Neural cell (in vitro differentiated cells): ENCODE measurements around the gene GPR65. TPM values are rescaled to one million over a fixed set of nuclear protein-coding genes. Genes with fewer than 3 reads are reported as not detected.

Source experiments
- H2AFZ ChIP-seq: fragments of 200-600, 300-800 bp; sonication (generic), shearing (Covaris generic); 2 replicates; pipeline ENCODE4 v1.6.0; 2014; ENCODE audit warnings: low read depth, mild to moderate bottlenecking, antibody characterized with exemption, low read length, moderate library complexity
- H3F3A ChIP-seq: fragments of 200-600 bp; shearing (Covaris generic); 2 replicates; pipeline ENCODE4 v1.6.1; 2016; ENCODE audit warnings: mild to moderate bottlenecking, moderate library complexity, mixed read lengths, antibody characterized with exemption, low read length; ENCODE audit not compliant: insufficient read depth, poor library complexity, severe bottlenecking
- H3K27ac ChIP-seq: fragments of 200-600, 300-800 bp; sonication (generic), shearing (Covaris generic); 2 replicates; pipeline ENCODE4 v1.5.1; 2014; ENCODE audit warnings: mild to moderate bottlenecking, low read length, moderate library complexity
- H3K27me3 ChIP-seq: fragments of 300-800, 200-600 bp; sonication (generic), shearing (Covaris generic); 2 replicates; pipeline ENCODE4 v1.6.0; 2014; ENCODE audit warnings: mild to moderate bottlenecking, low read depth, low read length, moderate library complexity; ENCODE audit not compliant: insufficient read depth
- H3K36me3 ChIP-seq: fragments of 300-800, 200-600 bp; sonication (generic), shearing (Covaris generic); 2 replicates; pipeline ENCODE4 v1.5.1; 2014; ENCODE audit warnings: mild to moderate bottlenecking, antibody characterized with exemption, low read length, moderate library complexity; ENCODE audit not compliant: insufficient read depth
- H3K4me2 ChIP-seq: fragments of 300-800, 200-600 bp; sonication (generic), shearing (Covaris generic); 2 replicates; pipeline ENCODE4 v1.6.0; 2014; ENCODE audit warnings: mild to moderate bottlenecking, low read length
- H3K4me3 ChIP-seq: fragments of 300-800, 200-600 bp; sonication (generic), shearing (Covaris generic); 2 replicates; pipeline ENCODE4 v1.5.1; 2014; ENCODE audit warnings: mild to moderate bottlenecking, low read length, moderate library complexity
- H3K79me2 ChIP-seq: fragments of 200-600 bp; shearing (Covaris generic); replicated peaks from 2 replicates; pipeline ENCODE4 v1.6.0; 2014; ENCODE audit warnings: mild to moderate bottlenecking, low read length, moderate library complexity; ENCODE audit not compliant: insufficient read depth
- H3K9ac ChIP-seq: fragments of 300-800, 200-600 bp; sonication (generic), shearing (Covaris generic); 2 replicates; pipeline ENCODE4 v1.6.1; 2016; ENCODE audit warnings: mild to moderate bottlenecking, low read length, mixed read lengths
- H3K9me2 ChIP-seq: fragments of 200-600 bp; shearing (Covaris generic); 2 replicates; pipeline ENCODE4 v1.6.1; 2016; ENCODE audit warnings: mild to moderate bottlenecking, low read length, mixed read lengths; ENCODE audit not compliant: insufficient read depth
- H3K9me3 ChIP-seq: fragments of 200-600, 300-800 bp; sonication (generic), shearing (Covaris generic); 2 replicates; pipeline ENCODE4 v1.6.1; 2016; ENCODE audit warnings: mild to moderate bottlenecking, mixed run types, low read length, moderate library complexity, mixed read lengths
- H4K20me1 ChIP-seq: fragments of 200-600 bp; shearing (Covaris generic); 2 replicates; pipeline ENCODE4 v1.6.1; 2016; ENCODE audit warnings: mild to moderate bottlenecking, mixed run types; ENCODE audit not compliant: insufficient read depth
- EP300 ChIP-seq: fragments of 450-650 bp; conservative IDR thresholded peaks from 2 replicates; pipeline ENCODE4 v1.6.1; 2014; ENCODE audit warnings: antibody characterized with exemption, mild to moderate bottlenecking, moderate library complexity; ENCODE audit not compliant: poor library complexity, severe bottlenecking
- EZH2 ChIP-seq: fragments of 200-600, 300-800 bp; shearing (Covaris generic), sonication (generic); IDR thresholded peaks from 2 replicates; pipeline ENCODE4 v1.6.1; 2014; ENCODE audit warnings: antibody characterized with exemption, low read length, borderline replicate concordance, mild to moderate bottlenecking; ENCODE audit not compliant: insufficient read depth, poor library complexity, severe bottlenecking
- MXI1 ChIP-seq: fragments of 450-650 bp; conservative IDR thresholded peaks from 2 replicates; pipeline ENCODE4 v1.6.1; 2014; ENCODE audit warnings: antibody characterized with exemption, mild to moderate bottlenecking; ENCODE audit not compliant: poor library complexity, severe bottlenecking
- POLR2AphosphoS5 ChIP-seq: IDR thresholded peaks from 2 replicates; pipeline ENCODE4 v1.6.1; 2012
- RAD21 ChIP-seq: fragments of 450-650 bp; conservative IDR thresholded peaks from 2 replicates; pipeline ENCODE4 v1.6.1; 2014; ENCODE audit warnings: antibody characterized with exemption, mild to moderate bottlenecking, moderate library complexity
- SMC3 ChIP-seq: fragments of 450-650 bp; conservative IDR thresholded peaks from 2 replicates; pipeline ENCODE4 v1.6.1; 2014; ENCODE audit warnings: antibody characterized with exemption, mild to moderate bottlenecking, moderate library complexity; ENCODE audit not compliant: poor library complexity
- TAF1 ChIP-seq: IDR thresholded peaks from 2 replicates; pipeline ENCODE4 v1.6.1; 2012; ENCODE audit warnings: low read depth
- polyA plus RNA-seq: library from polyadenylated mRNA; depleted of rRNA; stranded (reverse); fragments of >200 nt; gene quantifications from 2 replicates; pipeline ENCODE4 v1.2.3, GENCODE V29; 2014
- TF ChIP-seq, protein P1 (sequence below): fragments of 450-650 bp; IDR thresholded peaks from 2 replicates; pipeline ENCODE4 v1.5.1; 2014; ENCODE audit warnings: antibody characterized with exemption, mild to moderate bottlenecking, moderate library complexity; ENCODE audit not compliant: poor library complexity, severe bottlenecking
- TF ChIP-seq, protein P2 (sequence below): IDR thresholded peaks from 2 replicates; pipeline ENCODE4 v1.6.1; 2012; ENCODE audit warnings: borderline replicate concordance

GPR65 gene
- polyA plus RNA-seq, 1 donor from 2014 or later = not detected

- TF ChIP-seq RAD21 = no peak
- TF ChIP-seq TAF1 = no peak
- TF ChIP-seq EP300 = no peak
- TF ChIP-seq, protein P1, sequence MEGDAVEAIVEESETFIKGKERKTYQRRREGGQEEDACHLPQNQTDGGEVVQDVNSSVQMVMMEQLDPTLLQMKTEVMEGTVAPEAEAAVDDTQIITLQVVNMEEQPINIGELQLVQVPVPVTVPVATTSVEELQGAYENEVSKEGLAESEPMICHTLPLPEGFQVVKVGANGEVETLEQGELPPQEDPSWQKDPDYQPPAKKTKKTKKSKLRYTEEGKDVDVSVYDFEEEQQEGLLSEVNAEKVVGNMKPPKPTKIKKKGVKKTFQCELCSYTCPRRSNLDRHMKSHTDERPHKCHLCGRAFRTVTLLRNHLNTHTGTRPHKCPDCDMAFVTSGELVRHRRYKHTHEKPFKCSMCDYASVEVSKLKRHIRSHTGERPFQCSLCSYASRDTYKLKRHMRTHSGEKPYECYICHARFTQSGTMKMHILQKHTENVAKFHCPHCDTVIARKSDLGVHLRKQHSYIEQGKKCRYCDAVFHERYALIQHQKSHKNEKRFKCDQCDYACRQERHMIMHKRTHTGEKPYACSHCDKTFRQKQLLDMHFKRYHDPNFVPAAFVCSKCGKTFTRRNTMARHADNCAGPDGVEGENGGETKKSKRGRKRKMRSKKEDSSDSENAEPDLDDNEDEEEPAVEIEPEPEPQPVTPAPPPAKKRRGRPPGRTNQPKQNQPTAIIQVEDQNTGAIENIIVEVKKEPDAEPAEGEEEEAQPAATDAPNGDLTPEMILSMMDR = no peak
- TF ChIP-seq EZH2 = no peak
- TF ChIP-seq SMC3 = no peak
- no peak for TF ChIP-seq POLR2AphosphoS5
- TF ChIP-seq, protein P2, sequence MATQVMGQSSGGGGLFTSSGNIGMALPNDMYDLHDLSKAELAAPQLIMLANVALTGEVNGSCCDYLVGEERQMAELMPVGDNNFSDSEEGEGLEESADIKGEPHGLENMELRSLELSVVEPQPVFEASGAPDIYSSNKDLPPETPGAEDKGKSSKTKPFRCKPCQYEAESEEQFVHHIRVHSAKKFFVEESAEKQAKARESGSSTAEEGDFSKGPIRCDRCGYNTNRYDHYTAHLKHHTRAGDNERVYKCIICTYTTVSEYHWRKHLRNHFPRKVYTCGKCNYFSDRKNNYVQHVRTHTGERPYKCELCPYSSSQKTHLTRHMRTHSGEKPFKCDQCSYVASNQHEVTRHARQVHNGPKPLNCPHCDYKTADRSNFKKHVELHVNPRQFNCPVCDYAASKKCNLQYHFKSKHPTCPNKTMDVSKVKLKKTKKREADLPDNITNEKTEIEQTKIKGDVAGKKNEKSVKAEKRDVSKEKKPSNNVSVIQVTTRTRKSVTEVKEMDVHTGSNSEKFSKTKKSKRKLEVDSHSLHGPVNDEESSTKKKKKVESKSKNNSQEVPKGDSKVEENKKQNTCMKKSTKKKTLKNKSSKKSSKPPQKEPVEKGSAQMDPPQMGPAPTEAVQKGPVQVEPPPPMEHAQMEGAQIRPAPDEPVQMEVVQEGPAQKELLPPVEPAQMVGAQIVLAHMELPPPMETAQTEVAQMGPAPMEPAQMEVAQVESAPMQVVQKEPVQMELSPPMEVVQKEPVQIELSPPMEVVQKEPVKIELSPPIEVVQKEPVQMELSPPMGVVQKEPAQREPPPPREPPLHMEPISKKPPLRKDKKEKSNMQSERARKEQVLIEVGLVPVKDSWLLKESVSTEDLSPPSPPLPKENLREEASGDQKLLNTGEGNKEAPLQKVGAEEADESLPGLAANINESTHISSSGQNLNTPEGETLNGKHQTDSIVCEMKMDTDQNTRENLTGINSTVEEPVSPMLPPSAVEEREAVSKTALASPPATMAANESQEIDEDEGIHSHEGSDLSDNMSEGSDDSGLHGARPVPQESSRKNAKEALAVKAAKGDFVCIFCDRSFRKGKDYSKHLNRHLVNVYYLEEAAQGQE = no peak
- no peak for TF ChIP-seq MXI1
- H3K9ac ChIP-seq = no peak overlapping the region
These were observed 12.6 kb downstream of the GPR65 start for GRCh38 chr14:88017535-88017934.

GRCh38 chr14:88023658-88024187 lies 18.8 kb downstream of the GPR65 start:
- Histone ChIP-seq H3K79me2 (no peaks in the 10 kb centered on the region), H4K20me1 (no peaks in the 10 kb centered on the region), H3K4me2 (no peak overlapping the region), H3F3A (no peaks in the 10 kb centered on the region), H3K27me3 (no peaks in the 10 kb centered on the region), H3K36me3 (no peaks in the 10 kb centered on the region), H3K9ac (no peak overlapping the region), H3K9me2 (no peaks in the 10 kb centered on the region), H3K4me3 (no peak overlapping the region), H3K9me3 (no peaks in the 10 kb centered on the region), H3K27ac (no peak overlapping the region), H2AFZ (no peak overlapping the region)
- TF ChIP-seq SMC3 (no peak), MXI1 (no peak), POLR2AphosphoS5 (no peak), TAF1 (no peak), EZH2 (no peak), RAD21 (no peak), EP300 (no peak)
- TF ChIP-seq, protein P1 = no peak
- TF ChIP-seq, protein P2 = no peak

More at GRCh38 chr14:88017535-88017934, 12.6 kb downstream of the GPR65 start:
- no peak overlapping the region for H3K27ac ChIP-seq
- no peaks in the 10 kb centered on the region for H3F3A ChIP-seq
- H4K20me1 ChIP-seq = no peaks in the 10 kb centered on the region
- H2AFZ ChIP-seq = no peak overlapping the region
- no peaks in the 10 kb centered on the region for H3K36me3 ChIP-seq
- H3K4me3 ChIP-seq = no peak overlapping the region
- H3K9me2 ChIP-seq = no peaks in the 10 kb centered on the region
- no peaks in the 10 kb centered on the region for H3K79me2 ChIP-seq
- H3K27me3 ChIP-seq = no peaks in the 10 kb centered on the region
- H3K9me3 ChIP-seq = no peaks in the 10 kb centered on the region
- H3K4me2 ChIP-seq = no peak overlapping the region
